ENCODE measurements around the gene UBE2J1.
"Not testable (repeated sequence)": the region's sequence is repeated elsewhere in the genome, so short reads cannot be mapped to it uniquely, and the experiment has no call there.

UBE2J1 gene, protein sequence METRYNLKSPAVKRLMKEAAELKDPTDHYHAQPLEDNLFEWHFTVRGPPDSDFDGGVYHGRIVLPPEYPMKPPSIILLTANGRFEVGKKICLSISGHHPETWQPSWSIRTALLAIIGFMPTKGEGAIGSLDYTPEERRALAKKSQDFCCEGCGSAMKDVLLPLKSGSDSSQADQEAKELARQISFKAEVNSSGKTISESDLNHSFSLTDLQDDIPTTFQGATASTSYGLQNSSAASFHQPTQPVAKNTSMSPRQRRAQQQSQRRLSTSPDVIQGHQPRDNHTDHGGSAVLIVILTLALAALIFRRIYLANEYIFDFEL

DNA sequence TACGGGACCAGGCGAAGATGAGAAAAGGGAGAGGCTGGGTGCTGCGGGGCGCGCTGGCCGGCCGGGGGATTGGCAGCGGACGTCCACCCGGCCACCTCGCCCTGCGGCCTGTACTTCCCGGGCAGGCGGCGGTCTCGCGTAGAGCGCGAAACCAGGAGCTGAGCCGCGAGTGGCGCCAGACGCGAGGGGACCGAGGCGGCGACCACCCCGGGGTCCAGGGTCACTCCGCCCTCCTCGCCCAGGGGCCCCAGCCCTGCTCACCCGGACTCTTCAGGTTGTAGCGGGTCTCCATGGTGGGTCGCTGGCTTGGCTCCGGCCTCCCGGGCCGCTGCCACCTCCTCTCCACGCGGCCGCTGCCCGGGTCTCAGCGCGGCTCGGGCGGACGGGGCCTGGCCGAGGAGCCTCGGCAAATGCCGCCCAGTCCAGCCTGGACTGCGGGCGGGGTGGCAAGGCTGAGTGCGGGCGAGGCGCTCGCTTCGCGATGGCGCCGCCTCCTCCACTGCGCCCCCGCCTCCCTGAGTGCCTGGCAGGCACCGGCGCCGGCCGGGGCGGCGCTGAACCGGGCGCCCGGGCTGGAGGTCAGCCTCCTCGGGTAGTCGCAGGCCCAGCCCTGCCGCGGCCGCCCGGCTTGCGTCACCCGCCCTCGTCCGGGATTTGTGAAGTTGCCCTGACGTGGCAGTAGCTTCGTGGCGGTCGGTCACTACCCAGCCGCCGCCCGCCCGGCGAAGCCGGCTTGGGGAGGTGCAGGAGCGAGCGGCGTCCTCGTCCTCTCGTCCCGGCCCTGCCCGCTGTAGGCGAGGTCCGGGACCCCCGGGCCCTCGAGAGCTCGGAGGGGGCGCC lies at the start of gene UBE2J1:
UBE2J1 (minus strand) TSS at position 445 of the 840 bp plus-strand sequence; CDS start at position 292, 153 bp downstream.
- TF ChIP-seq, protein P1, sequence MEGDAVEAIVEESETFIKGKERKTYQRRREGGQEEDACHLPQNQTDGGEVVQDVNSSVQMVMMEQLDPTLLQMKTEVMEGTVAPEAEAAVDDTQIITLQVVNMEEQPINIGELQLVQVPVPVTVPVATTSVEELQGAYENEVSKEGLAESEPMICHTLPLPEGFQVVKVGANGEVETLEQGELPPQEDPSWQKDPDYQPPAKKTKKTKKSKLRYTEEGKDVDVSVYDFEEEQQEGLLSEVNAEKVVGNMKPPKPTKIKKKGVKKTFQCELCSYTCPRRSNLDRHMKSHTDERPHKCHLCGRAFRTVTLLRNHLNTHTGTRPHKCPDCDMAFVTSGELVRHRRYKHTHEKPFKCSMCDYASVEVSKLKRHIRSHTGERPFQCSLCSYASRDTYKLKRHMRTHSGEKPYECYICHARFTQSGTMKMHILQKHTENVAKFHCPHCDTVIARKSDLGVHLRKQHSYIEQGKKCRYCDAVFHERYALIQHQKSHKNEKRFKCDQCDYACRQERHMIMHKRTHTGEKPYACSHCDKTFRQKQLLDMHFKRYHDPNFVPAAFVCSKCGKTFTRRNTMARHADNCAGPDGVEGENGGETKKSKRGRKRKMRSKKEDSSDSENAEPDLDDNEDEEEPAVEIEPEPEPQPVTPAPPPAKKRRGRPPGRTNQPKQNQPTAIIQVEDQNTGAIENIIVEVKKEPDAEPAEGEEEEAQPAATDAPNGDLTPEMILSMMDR (IDR thresholded peaks at IDR 0.05; ENCODE audit: low read depth, low read length) = no peak
- H3K4me3 ChIP-seq (replicated peaks in 1 of 2; ENCODE audit: low read depth in 2 of 2, low read length in 2 of 2) = peak within 1 kb of the TSS; percentile 65 to 82
- peak; percentile 95 to 97 for DNase-seq (ENCODE audit: low read depth in 2 of 2)

DNA sequence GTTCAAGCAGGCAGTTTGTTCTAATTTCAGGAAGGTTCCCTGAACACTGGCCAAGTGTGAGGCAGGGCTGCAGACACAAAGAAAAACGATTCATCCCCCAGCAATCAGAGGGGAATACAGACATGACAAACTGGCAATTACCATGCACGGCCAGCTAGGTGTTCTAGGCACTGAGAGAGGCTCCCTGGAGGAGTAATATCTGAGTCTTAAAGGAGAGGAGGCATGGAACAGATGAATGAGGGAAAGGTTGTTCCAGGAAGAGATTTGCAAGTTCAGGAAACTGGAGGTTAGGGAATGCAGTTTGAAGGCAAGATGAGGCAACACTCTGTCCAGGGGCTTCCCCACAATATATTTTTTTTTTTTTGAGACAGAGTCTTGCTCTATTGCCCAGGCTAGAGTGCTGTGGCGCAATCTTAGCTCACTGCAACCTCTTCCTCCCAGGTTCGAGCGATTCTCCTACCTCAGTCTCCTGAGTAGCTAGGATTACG lies 48.4 kb upstream of the UBE2J1 start:
- TF ChIP-seq, protein P1 (IDR thresholded peaks at IDR 0.05; ENCODE audit: low read depth, low read length) = no peak
- peak; percentile 9 to 20 for DNase-seq (ENCODE audit: low read depth in 2 of 2)
- no peak overlapping the region for H3K4me3 ChIP-seq (replicated peaks in 1 of 2; ENCODE audit: low read depth in 2 of 2, low read length in 2 of 2)

DNA sequence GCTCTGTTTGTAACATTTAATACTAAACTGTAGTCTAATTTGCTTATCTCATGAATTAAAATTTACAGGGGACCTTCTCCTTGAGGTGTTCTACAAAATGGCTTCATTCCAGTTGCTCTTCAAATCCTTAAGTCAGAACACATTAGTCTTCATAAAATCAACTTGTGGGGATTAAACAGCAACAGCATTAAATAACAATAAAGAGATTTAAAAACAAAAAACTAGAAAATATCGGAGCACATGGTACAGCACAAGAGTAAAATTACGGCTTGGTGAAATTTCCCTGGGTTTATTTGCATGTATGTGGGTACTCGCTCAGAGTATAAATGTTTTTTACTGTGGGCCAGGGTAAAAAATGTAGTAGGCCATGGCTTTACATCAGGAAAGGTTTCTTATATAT lies 47.5 kb upstream of the UBE2J1 start:
- TF ChIP-seq, protein P1 (IDR thresholded peaks at IDR 0.05; ENCODE audit: low read depth, low read length) = no peak
- DNase-seq (ENCODE audit: low read depth in 2 of 2) = no peak
- no peak overlapping the region for H3K4me3 ChIP-seq (replicated peaks in 1 of 2; ENCODE audit: low read depth in 2 of 2, low read length in 2 of 2)

DNA sequence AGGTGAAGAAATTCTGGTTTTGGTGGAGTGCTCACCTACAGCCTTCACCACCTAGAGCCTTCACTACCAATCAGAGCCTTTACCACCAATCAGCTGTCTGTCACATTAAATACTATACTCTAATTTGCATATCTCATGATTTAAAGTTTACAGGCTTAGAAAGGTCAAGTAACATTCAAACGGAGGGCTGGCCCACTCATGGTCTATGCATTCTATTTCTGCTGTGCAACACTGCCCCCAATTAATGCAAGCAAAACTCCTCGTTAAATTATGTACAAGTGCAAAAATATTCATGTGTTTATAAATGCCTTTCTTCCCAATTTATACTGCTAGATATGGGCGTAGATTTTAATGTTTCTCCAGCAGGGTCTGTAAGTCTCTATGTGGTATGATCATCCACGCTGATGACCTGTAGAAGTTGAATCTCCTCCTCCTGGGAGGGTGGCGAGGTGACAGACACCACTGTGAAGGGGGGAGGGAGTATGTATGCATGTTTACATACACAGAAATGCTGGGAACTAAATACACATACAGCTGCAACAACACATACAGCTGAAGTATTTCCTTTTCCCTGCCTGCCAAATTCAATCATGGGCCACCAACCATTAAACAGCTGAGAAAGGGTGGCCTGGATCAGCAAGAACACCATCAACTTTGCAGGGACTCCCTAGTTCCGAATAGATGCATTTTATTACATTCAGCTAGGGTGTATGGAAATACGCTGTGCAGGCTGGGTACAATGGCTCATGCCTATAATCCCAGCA lies 46.4 kb upstream of the UBE2J1 start:
- TF ChIP-seq, protein P1 (IDR thresholded peaks at IDR 0.05; ENCODE audit: low read depth, low read length) = no peak
- DNase-seq (ENCODE audit: low read depth in 2 of 2) = no peak
- H3K4me3 ChIP-seq (replicated peaks in 1 of 2; ENCODE audit: low read depth in 2 of 2, low read length in 2 of 2) = no peak overlapping the region

DNA sequence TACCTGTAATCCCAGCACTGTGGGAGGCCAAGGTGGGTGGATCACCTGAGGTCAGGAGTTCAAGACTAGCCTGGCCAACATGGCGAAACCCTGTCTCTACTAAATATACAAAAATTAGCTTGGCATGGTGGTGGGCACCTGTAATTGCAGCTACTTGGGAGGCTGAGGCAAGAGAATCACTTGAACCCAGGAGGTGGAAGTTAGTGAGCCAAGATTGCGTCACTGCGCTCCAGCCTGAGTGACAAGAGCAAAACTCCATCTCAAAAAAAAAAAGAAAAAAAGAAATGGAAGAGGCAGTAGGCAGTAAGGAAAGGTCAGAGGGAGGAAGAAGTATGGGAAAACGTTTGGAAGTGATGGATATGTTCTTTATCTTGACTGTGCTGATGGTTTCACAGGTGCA lies 45.4 kb upstream of the UBE2J1 start:
- H3K4me3 ChIP-seq (replicated peaks in 1 of 2; ENCODE audit: low read depth in 2 of 2, low read length in 2 of 2) = not testable (repeated sequence)

DNA sequence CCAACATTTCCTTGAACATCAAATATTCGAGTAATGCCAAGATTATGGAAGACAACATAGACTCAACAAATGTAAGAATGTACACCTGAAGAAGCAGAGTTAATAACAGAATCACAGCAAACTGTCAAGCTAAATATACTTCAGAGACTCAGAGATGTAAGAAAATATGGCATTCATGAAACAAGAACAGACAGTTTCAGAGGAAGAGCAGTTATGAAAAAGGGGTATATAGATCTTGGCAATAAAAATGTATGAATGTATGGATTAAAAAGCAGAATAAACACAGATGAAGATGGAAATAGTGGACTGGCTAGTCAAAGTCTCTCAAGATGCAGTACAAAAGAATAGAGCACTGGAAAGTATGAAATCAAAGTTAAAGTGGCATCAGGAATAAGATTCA lies 41.1 kb upstream of the UBE2J1 start:
- DNase-seq (ENCODE audit: low read depth in 2 of 2) = no peak
- H3K4me3 ChIP-seq (replicated peaks in 1 of 2; ENCODE audit: low read depth in 2 of 2, low read length in 2 of 2) = no peak overlapping the region
- TF ChIP-seq, protein P1 (IDR thresholded peaks at IDR 0.05; ENCODE audit: low read depth, low read length) = no peak

More for the DNA sequence above, 45.4 kb upstream of the UBE2J1 start:
- not testable (repeated sequence) for DNase-seq (ENCODE audit: low read depth in 2 of 2)

Measured in cardiac fibroblast (primary cell).